Endothelial cell of umbilical vein (primary cell): Measurements from ENCODE around the gene KNTC1. TPM values are rescaled to one million over a fixed set of nuclear protein-coding genes. Genes with fewer than 3 reads are reported as not detected.
"Not testable (repeated sequence)": the region's sequence is repeated elsewhere in the genome, so short reads cannot be mapped to it uniquely, and the experiment has no call there.

Experiments
- BruUV-seq: library from RNA; stranded (reverse); fragments of 400-500 nt; replicated peaks from 2 replicates; lab custom pipeline; 2021; lab: Mats Ljungman, UMichigan
- CTCF ChIA-PET: fragments of 300-600, 350-600 bp; sonication (Branson Sonifier 250); formaldehyde crosslinking; loops from one replicate; lab custom pipeline; 2021; ENCODE audit warnings: antibody characterized with exemption, inconsistent platforms; lab: Charles Lee
- POLR2A ChIA-PET: fragments of 300-600, 350-600 bp; sonication (Branson Sonifier 250); formaldehyde crosslinking; loops from one replicate; lab custom pipeline; 2021; ENCODE audit warnings: antibody characterized with exemption, inconsistent platforms; lab: Charles Lee
- DNase-seq: peaks from one replicate; pipeline ENCODE4 v3.0.0-alpha.2; 2011; ENCODE audit warnings: low read depth, low spot score
- FAIRE-seq: peaks from 2 replicates; lab custom pipeline; 2011; peaks lifted over from hg19 to GRCh38; lab: Jason Lieb, UNC
- H2AFZ ChIP-seq: 2 replicates; pipeline ENCODE4 v1.6.0; 2012; ENCODE audit warnings: low read depth, low read length, control low read depth, inconsistent platforms
- H3K27ac ChIP-seq: 2 replicates; pipeline ENCODE4 v1.5.1; 2011; ENCODE audit warnings: low read depth, mild to moderate bottlenecking, control low read depth, low read length, moderate library complexity; ENCODE audit not compliant: insufficient read depth
- H3K27me3 ChIP-seq, 2 experiments: 2 replicates each; pipeline versions ENCODE4 v1.6.0 to v1.6.1; 2011; ENCODE audit warnings: low read length in 2 of 2, mixed read lengths in 1 of 2; ENCODE audit not compliant: control insufficient read depth in 2 of 2, insufficient read depth in 2 of 2
- H3K36me3 ChIP-seq, 2 experiments: 2 replicates in 1 of 2; 3 replicates in 1 of 2; pipeline ENCODE4 v1.5.1; 2011; ENCODE audit warnings: low read length in 2 of 2, mild to moderate bottlenecking in 1 of 2, moderate library complexity in 1 of 2; ENCODE audit not compliant: control insufficient read depth in 2 of 2, insufficient read depth in 2 of 2; ENCODE audit errors: extremely low read depth in 1 of 2
- H3K4me1 ChIP-seq: 3 replicates; pipeline ENCODE4 v1.5.1; 2011; ENCODE audit warnings: mild to moderate bottlenecking, low read length; ENCODE audit not compliant: control insufficient read depth, insufficient read depth; ENCODE audit errors: extremely low read depth
- H3K4me2 ChIP-seq: 2 replicates; pipeline ENCODE4 v1.6.1; 2011; ENCODE audit warnings: low read length, control low read depth, mixed read lengths; ENCODE audit not compliant: insufficient read depth
- H3K4me3 ChIP-seq, 3 experiments: fragments of 200-600 bp in 1 of 3; sonication (generic), shearing (Covaris generic) in 1 of 3; replicated peaks in 1 of 3; 2 replicates each; pipeline ENCODE4 v1.5.1; 2011 to 2016; ENCODE audit warnings: control low read depth in 3 of 3, low read length in 3 of 3, mild to moderate bottlenecking in 2 of 3, inconsistent platforms in 1 of 3, low read depth in 1 of 3, moderate library complexity in 1 of 3; ENCODE audit not compliant: insufficient read depth in 1 of 3
- H3K79me2 ChIP-seq: 2 replicates; pipeline ENCODE4 v1.6.0; 2012; ENCODE audit warnings: low read length, inconsistent platforms; ENCODE audit not compliant: control insufficient read depth, insufficient read depth
- H3K9ac ChIP-seq: replicated peaks from 2 replicates; pipeline ENCODE3; 2011; ENCODE audit warnings: low read length, control low read depth; ENCODE audit not compliant: insufficient read depth; ENCODE audit errors: extremely low read depth
- H3K9me1 ChIP-seq: replicated peaks from 3 replicates; pipeline ENCODE4 v1.6.0; 2011; ENCODE audit warnings: mild to moderate bottlenecking, low read length; ENCODE audit not compliant: control insufficient read depth, insufficient read depth; ENCODE audit errors: extremely low read depth
- H3K9me3 ChIP-seq: replicated peaks from 2 replicates; pipeline ENCODE4 v1.5.1; 2012; ENCODE audit warnings: low read length, inconsistent platforms; ENCODE audit not compliant: control insufficient read depth, insufficient read depth
- H4K20me1 ChIP-seq: replicated peaks from 2 replicates; pipeline ENCODE3; 2011; ENCODE audit warnings: mild to moderate bottlenecking, low read length; ENCODE audit not compliant: control insufficient read depth, insufficient read depth; ENCODE audit errors: extremely low read depth
- EZH2 ChIP-seq: IDR thresholded peaks from 2 replicates; pipeline ENCODE4 v1.6.1; 2012; ENCODE audit warnings: borderline replicate concordance, low read depth, mild to moderate bottlenecking, moderate library complexity, low read length, inconsistent platforms; ENCODE audit not compliant: severe bottlenecking
- FOS ChIP-seq: IDR thresholded peaks from 2 replicates; pipeline ENCODE4 v1.6.1; 2011; ENCODE audit warnings: mild to moderate bottlenecking, low read length, moderate library complexity, borderline replicate concordance; ENCODE audit not compliant: insufficient read depth
- GATA2 ChIP-seq: IDR thresholded peaks from 2 replicates; pipeline ENCODE4 v1.7.0; 2011; ENCODE audit warnings: low read depth, mild to moderate bottlenecking, moderate library complexity, mixed read lengths, low read length; ENCODE audit not compliant: insufficient read length, insufficient read depth
- JUN ChIP-seq: IDR thresholded peaks from 2 replicates; pipeline ENCODE4 v1.6.1; 2011; ENCODE audit warnings: borderline replicate concordance, low read depth; ENCODE audit not compliant: insufficient read length, insufficient read depth
- MYC ChIP-seq: IDR thresholded peaks from one replicate; pipeline ENCODE4 v1.6.1; 2011; ENCODE audit warnings: mild to moderate bottlenecking, low read depth, low read length
- POLR2A ChIP-seq: IDR thresholded peaks from 2 replicates; pipeline ENCODE4 v1.6.1; 2012; ENCODE audit warnings: low read depth, mild to moderate bottlenecking, control low read depth, low read length
- POLR2AphosphoS5 ChIP-seq: IDR thresholded peaks from 2 replicates; pipeline ENCODE4 v1.6.1; 2012; ENCODE audit warnings: low read depth, mild to moderate bottlenecking, control low read depth, low read length, moderate library complexity; ENCODE audit not compliant: insufficient read depth
- dilution Hi-C: fragments of 300-500 bp; cut with MboI; formaldehyde crosslinking; loops from one replicate; pipeline ENCODE4 v1.15.0; 2019; ENCODE audit warnings: low sequenced_read_pairs; ENCODE audit not compliant: extremely low pct_ligation_motif_present
- intact Hi-C: fragments of 100-400 bp; cut with micrococcal nuclease; formaldehyde crosslinking; loops from one replicate; pipeline ENCODE4 v1.10.0; 2022
- polyA plus RNA-seq, 4 experiments: library from polyadenylated mRNA; depleted of rRNA in 3 of 4; stranded (reverse) in 3 of 4; unstranded in 1 of 4; fragments of >200 nt; gene quantifications; 2 replicates each; pipeline versions ENCODE4 v1.2.1 to v1.2.3, GENCODE V29; 2011 to 2012; ENCODE audit warnings: missing spikeins in 1 of 4
- total RNA-seq: library from RNA; stranded (reverse); gene quantifications from 2 replicates; pipeline ENCODE4 v1.2.3, GENCODE V29; 2021
- TF ChIP-seq, protein P1 (sequence below), 2 donors: IDR thresholded peaks; 1 replicate in 1 of 2; 2 replicates in 1 of 2; pipeline ENCODE4 v1.5.1; 2011; ENCODE audit warnings: low read length in 2 of 2, mild to moderate bottlenecking in 2 of 2, moderate library complexity in 2 of 2, control low read depth in 1 of 2, inconsistent platforms in 1 of 2, low read depth in 1 of 2; ENCODE audit not compliant: insufficient read depth in 1 of 2; ENCODE audit errors: extremely low read depth in 1 of 2
- TF ChIP-seq, protein P2 (sequence below): IDR thresholded peaks from 2 replicates; pipeline ENCODE4 v1.6.1; 2011; ENCODE audit not compliant: insufficient read depth, insufficient read length

KNTC1 gene
- total and polyA plus RNA-seq, 2 donors (not counting 3 experiments of a cell fraction or from before 2014, with no cell fraction given), result 15.5 to 52.9 TPM

DNA sequence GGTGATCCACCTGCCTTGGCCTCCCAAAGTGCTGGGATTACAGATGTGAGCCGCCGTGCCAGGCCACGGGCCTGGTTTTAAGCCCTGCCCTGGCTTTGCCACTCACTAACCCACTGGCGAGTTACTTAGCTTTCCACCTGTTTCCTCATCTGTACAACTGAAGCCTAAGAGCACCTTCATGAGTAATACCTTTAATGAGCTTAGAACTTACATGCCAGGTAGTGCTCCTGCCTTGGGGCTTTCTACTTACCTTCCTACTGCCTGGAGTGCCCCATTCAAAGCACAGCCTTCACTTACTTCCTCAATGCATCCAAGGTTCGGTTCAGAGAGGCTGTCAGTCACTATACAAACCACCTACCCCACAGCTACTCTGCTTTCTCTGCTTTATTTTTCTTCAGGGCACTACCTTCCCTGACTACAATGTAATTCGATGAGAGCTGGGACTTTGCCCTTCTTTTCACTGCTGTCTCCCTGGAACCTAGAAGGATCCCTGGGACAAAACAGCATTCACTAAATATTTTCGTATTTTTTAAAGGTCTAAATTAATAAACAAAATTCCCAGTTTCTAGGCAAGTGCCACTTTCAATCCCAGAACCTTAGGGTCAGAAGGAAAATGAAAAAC, 40.1 kb upstream of the KNTC1 start:
- Histone ChIP-seq H3K9ac (no peak overlapping the region), H3K36me3 (peaks cover 14 to 31% of the 10 kb centered on the region in 2 experiments), H3K4me1 (no peaks in the 10 kb centered on the region), H3K9me3 (no peaks in the 10 kb centered on the region), H3K4me3 (no peak overlapping the region), H3K9me1 (no peaks in the 10 kb centered on the region), H3K27ac (no peak overlapping the region), H3K4me2 (no peak overlapping the region), H4K20me1 (no peaks in the 10 kb centered on the region), H2AFZ (no peak overlapping the region), H3K79me2 (no peaks in the 10 kb centered on the region), H3K27me3 (no peaks in the 10 kb centered on the region)
- TF ChIP-seq EZH2 (no peak), GATA2 (no peak), FOS (no peak), MYC (no peak), JUN (no peak), POLR2A (no peak), POLR2AphosphoS5 (no peak)
- TF ChIP-seq, protein P1, sequence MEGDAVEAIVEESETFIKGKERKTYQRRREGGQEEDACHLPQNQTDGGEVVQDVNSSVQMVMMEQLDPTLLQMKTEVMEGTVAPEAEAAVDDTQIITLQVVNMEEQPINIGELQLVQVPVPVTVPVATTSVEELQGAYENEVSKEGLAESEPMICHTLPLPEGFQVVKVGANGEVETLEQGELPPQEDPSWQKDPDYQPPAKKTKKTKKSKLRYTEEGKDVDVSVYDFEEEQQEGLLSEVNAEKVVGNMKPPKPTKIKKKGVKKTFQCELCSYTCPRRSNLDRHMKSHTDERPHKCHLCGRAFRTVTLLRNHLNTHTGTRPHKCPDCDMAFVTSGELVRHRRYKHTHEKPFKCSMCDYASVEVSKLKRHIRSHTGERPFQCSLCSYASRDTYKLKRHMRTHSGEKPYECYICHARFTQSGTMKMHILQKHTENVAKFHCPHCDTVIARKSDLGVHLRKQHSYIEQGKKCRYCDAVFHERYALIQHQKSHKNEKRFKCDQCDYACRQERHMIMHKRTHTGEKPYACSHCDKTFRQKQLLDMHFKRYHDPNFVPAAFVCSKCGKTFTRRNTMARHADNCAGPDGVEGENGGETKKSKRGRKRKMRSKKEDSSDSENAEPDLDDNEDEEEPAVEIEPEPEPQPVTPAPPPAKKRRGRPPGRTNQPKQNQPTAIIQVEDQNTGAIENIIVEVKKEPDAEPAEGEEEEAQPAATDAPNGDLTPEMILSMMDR (IDR thresholded peaks at IDR 0.05; ENCODE audit: extremely low read depth in 1 of 2, insufficient read depth in 1 of 2, low read depth in 1 of 2, low read length in 2 of 2), result no peak
- TF ChIP-seq, protein P2, sequence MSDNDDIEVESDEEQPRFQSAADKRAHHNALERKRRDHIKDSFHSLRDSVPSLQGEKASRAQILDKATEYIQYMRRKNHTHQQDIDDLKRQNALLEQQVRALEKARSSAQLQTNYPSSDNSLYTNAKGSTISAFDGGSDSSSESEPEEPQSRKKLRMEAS, result no peak
- dilution Hi-C loops (no loop called here), intact Hi-C loops (no loop called here)
- BruUV-seq, result no TSS peak
- POLR2A ChIA-PET, result interaction anchor here (0.5 kb wide), 1 partner anchor 15 kb away, joined by 3 read pairs; no protein-coding TSS in a partner anchor
- CTCF ChIA-PET, result interaction anchor here (1.0 to 2.4 kb wide), 3 partner anchors 15 to 87 kb away, joined by 3 to 11 read pairs (median 3); partner anchors contain the start of gene RSRC2
- FAIRE-seq (no peak), DNase-seq (no peak)

DNA sequence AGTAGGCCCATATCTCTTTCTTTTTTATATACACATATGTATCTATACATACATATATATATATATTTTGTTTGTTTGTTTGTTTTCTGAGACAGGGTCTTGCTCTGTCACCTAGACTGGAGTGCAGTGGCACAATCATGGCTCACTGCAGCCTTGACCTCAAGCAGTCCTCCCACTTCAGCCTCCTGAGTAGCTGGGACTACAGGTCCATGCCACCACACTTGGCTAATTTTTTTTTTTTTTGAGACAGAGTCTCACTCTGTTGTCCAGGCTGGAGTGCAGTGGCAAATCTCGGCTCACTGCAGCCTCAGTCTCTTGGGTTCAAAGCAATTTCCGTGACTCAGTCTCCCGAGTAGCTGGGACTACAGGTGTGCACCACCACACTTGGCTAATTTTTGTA, 39.2 kb upstream of the KNTC1 start:
- DNase-seq, H3K79me2 ChIP-seq, CTCF ChIA-PET, H3K4me3 ChIP-seq, dilution Hi-C loops, H4K20me1 ChIP-seq, H2AFZ ChIP-seq, BruUV-seq, H3K27me3 ChIP-seq, H3K4me2 ChIP-seq, FAIRE-seq, H3K9me1 ChIP-seq, intact Hi-C loops, H3K4me1 ChIP-seq, POLR2A ChIA-PET, H3K27ac ChIP-seq, H3K9ac ChIP-seq, H3K9me3 ChIP-seq: not testable (repeated sequence)
- H3K36me3 ChIP-seq, result peaks cover 17 to 24% of the 10 kb centered on the region in 2 experiments
